GM12873 (cell line): ENCODE data around the gene SUSD4.

Experiments used
- CTCF ChIP-seq: IDR thresholded peaks from 2 replicates; pipeline ENCODE4 v1.5.1; 2012; ENCODE audit warnings: low read depth, mild to moderate bottlenecking, moderate library complexity, low read length, control low read depth; ENCODE audit not compliant: insufficient read depth; ENCODE audit errors: missing control alignments

Gene SUSD4

GRCh38 chr1:223343692-223344091, 20.3 kb downstream of the SUSD4 start:
- no peak for TF ChIP-seq CTCF

- TF ChIP-seq CTCF = no peak
Measured at GRCh38 chr1:223341121-223341520, 22.9 kb downstream of the SUSD4 start.

- TF ChIP-seq CTCF = no peak
Measured at GRCh38 chr1:223340637-223341036, 23.3 kb downstream of the SUSD4 start.

GRCh38 chr1:223339861-223340260, 24.1 kb downstream of the SUSD4 start:
- no peak for TF ChIP-seq CTCF

GRCh38 chr1:223338811-223339746, 24.9 kb downstream of the SUSD4 start:
- no peak for TF ChIP-seq CTCF

GRCh38 chr1:223337174-223337869, 26.7 kb downstream of the SUSD4 start:
- TF ChIP-seq CTCF = no peak

GRCh38 chr1:223334156-223334555, 29.8 kb downstream of the SUSD4 start:
- no peak for TF ChIP-seq CTCF
